Measurements from ENCODE around the gene IL17C. TPM values are rescaled to one million over a fixed set of nuclear protein-coding genes. Genes with fewer than 3 reads are reported as not detected.

Gene IL17C
- total RNA-seq, 1 donor from 2014 or later, result not detected

GRCh38 chr16:88651989-88652761, 13.8 kb downstream of the IL17C start:
- intact Hi-C loops (cut with DNase I), result no loop called here
- ATAC-seq (ENCODE audit: poor library complexity) (no peak), DNase-seq (no peak)

GRCh38 chr16:88652762-88653063, 14.3 kb downstream of the IL17C start:
- ATAC-seq (ENCODE audit: poor library complexity), result no peak

GRCh38 chr16:88653101-88653500, 14.7 kb downstream of the IL17C start:
- ATAC-seq (ENCODE audit: poor library complexity) (no peak), DNase-seq (no peak)

More at GRCh38 chr16:88652762-88653063, 14.3 kb downstream of the IL17C start:
- intact Hi-C loops (cut with DNase I), result no loop called here
- no peak for DNase-seq

GRCh38 chr16:88653596-88654362, 15.4 kb downstream of the IL17C start:
- DNase-seq (no peak), ATAC-seq (ENCODE audit: poor library complexity) (no peak)
- intact Hi-C loops (cut with DNase I), result no loop called here

More at GRCh38 chr16:88653101-88653500, 14.7 kb downstream of the IL17C start:
- intact Hi-C loops (cut with DNase I), result no loop called here

- intact Hi-C loops (cut with DNase I), result no loop called here
- no peak for ATAC-seq (ENCODE audit: poor library complexity)
- DNase-seq, result no peak
Observed at GRCh38 chr16:88654363-88655052, 16.1 kb downstream of the IL17C start.

- ATAC-seq (ENCODE audit: poor library complexity), result no peak
- intact Hi-C loops (cut with DNase I), result no loop called here
- DNase-seq, result no peak
Observed at GRCh38 chr16:88655053-88655732, 16.8 kb downstream of the IL17C start.

GRCh38 chr16:88655733-88656281, 17.4 kb downstream of the IL17C start:
- ATAC-seq (ENCODE audit: poor library complexity), result no peak
- intact Hi-C loops (cut with DNase I), result no loop called here
- no peak for DNase-seq

GRCh38 chr16:88656291-88656980, 18.1 kb downstream of the IL17C start:
- intact Hi-C loops (cut with DNase I), result no loop called here
- ATAC-seq (ENCODE audit: poor library complexity), result no peak
- DNase-seq, result no peak

- intact Hi-C loops (cut with DNase I), result no loop called here
- DNase-seq (no peak), ATAC-seq (ENCODE audit: poor library complexity) (no peak)
Observed at GRCh38 chr16:88657371-88657770, 19.0 kb downstream of the IL17C start.

- intact Hi-C loops (cut with DNase I), result no loop called here
- no peak for DNase-seq
- no peak for ATAC-seq (ENCODE audit: poor library complexity)
Observed at GRCh38 chr16:88658714-88659113, 20.3 kb downstream of the IL17C start.

GRCh38 chr16:88659160-88659559, 20.8 kb downstream of the IL17C start:
- intact Hi-C loops (cut with DNase I), result no loop called here
- ATAC-seq (ENCODE audit: poor library complexity), result no peak

GRCh38 chr16:88661468-88661867, 23.1 kb downstream of the IL17C start:
- DNase-seq, result no peak
- intact Hi-C loops (cut with DNase I), result no loop called here
- no peak for ATAC-seq (ENCODE audit: poor library complexity)

More at GRCh38 chr16:88659160-88659559, 20.8 kb downstream of the IL17C start:
- DNase-seq, result no peak

- intact Hi-C loops (cut with DNase I), result no loop called here
- ATAC-seq (ENCODE audit: poor library complexity) (no peak), DNase-seq (no peak)
Observed at GRCh38 chr16:88662222-88662842, 24.0 kb downstream of the IL17C start.

- ATAC-seq (ENCODE audit: poor library complexity) (peak; percentile 99), DNase-seq (peak; percentile 98)
- intact Hi-C loops (cut with DNase I), result no loop called here
Observed at GRCh38 chr16:88662843-88663606, 24.7 kb downstream of the IL17C start, which contains the start of gene MVD. MVD (minus strand) TSS chr16:88663091; CDS start chr16:88663080, 11 bp downstream.

- no peak for ATAC-seq (ENCODE audit: poor library complexity)
- intact Hi-C loops (cut with DNase I), result no loop called here
Observed at GRCh38 chr16:88665148-88665547, 26.8 kb downstream of the IL17C start.

GRCh38 chr16:88665570-88665969, 27.2 kb downstream of the IL17C start:
- intact Hi-C loops (cut with DNase I), result no loop called here
- no peak for ATAC-seq (ENCODE audit: poor library complexity)

More at GRCh38 chr16:88665148-88665547, 26.8 kb downstream of the IL17C start:
- no peak for DNase-seq

GRCh38 chr16:88667461-88667860, 29.1 kb downstream of the IL17C start:
- DNase-seq (no peak), ATAC-seq (ENCODE audit: poor library complexity) (no peak)
- intact Hi-C loops (cut with DNase I), result no loop called here

More at GRCh38 chr16:88665570-88665969, 27.2 kb downstream of the IL17C start:
- DNase-seq, result no peak

Data from Right ventricle myocardium superior (tissue), 1 donor.